HCT116 (cell line): ENCODE data around the gene CSAD. TPM values are rescaled to one million over a fixed set of nuclear protein-coding genes. Genes with fewer than 3 reads are reported as not detected.

Experiments
- ATAC-seq: fragments of 200-7000 bp; cut with Tn5 transposase; 2 replicates; pipeline ENCODE4 v1.9.1; 2020; ENCODE audit warnings: mild to moderate bottlenecking, moderate library complexity
- BruUV-seq: library from RNA; stranded (reverse); fragments of 400-500 nt; replicated peaks from 2 replicates; lab custom pipeline; 2021; lab: Mats Ljungman, UMichigan
- CTCF ChIA-PET: fragments of 300-600 bp; sonication (Branson Sonifier 250); formaldehyde crosslinking; loops from one replicate; lab custom pipeline; 2021; ENCODE audit warnings: antibody characterized with exemption; lab: Charles Lee
- POLR2A ChIA-PET: fragments of 300-600, 350-600 bp; sonication (Branson Sonifier 250); formaldehyde crosslinking; loops from one replicate; lab custom pipeline; 2021; ENCODE audit warnings: antibody characterized with exemption; lab: Charles Lee
- RAD21 ChIA-PET, 2 experiments: fragments of 300-600 bp; sonication (Branson Sonifier 250); formaldehyde crosslinking; loops; one replicate each; lab custom pipeline; 2023; ENCODE audit warnings: low total read pairs in 2 of 2; ENCODE audit not compliant: uncharacterized antibody in 2 of 2, unreplicated experiment in 2 of 2, low non-redundant PET in 1 of 2; lab: Charles Lee
- DNase-seq: peaks from one replicate; pipeline ENCODE4 v3.0.0-alpha.2; 2010; ENCODE audit warnings: low read depth, low spot score
- H2AFZ ChIP-seq: fragments of 200-600 bp; shearing (Covaris generic), sonication (generic); 2 replicates; pipeline ENCODE4 v1.6.1; 2017; ENCODE audit warnings: low read depth, mixed run types, mixed read lengths, antibody characterized with exemption, low read length; ENCODE audit not compliant: poor library complexity, severe bottlenecking
- H3K27ac ChIP-seq: 2 replicates; pipeline ENCODE4 v1.5.1; 2012; ENCODE audit warnings: low read depth, low read length
- H3K27me3 ChIP-seq: fragments of 200-600 bp; sonication (generic); 2 replicates; pipeline ENCODE4 v1.6.1; 2016; ENCODE audit warnings: mixed run types, low read length, mixed read lengths; ENCODE audit not compliant: insufficient read depth
- H3K36me3 ChIP-seq, 2 experiments: fragments of 200-500 bp in 1 of 2; fragments of 200-600 bp in 1 of 2; sonication (Bioruptor generic) in 1 of 2; sonication (generic) in 1 of 2; 2 replicates each; pipeline versions ENCODE4 v1.5.1 to v1.6.1; 2014 to 2016; ENCODE audit warnings: low read length in 2 of 2, inconsistent platforms in 1 of 2, mixed read lengths in 1 of 2, mixed run types in 1 of 2; ENCODE audit not compliant: insufficient read depth in 2 of 2, control insufficient read depth in 1 of 2
- H3K4me1 ChIP-seq, 2 experiments: fragments of 200-600 bp in 1 of 2; sonication (generic) in 1 of 2; 2 replicates each; pipeline versions ENCODE4 v1.5.1 to v1.6.1; 2012 to 2017; ENCODE audit warnings: low read length in 2 of 2, inconsistent platforms in 1 of 2, mild to moderate bottlenecking in 1 of 2, mixed read lengths in 1 of 2, mixed run types in 1 of 2, moderate library complexity in 1 of 2; ENCODE audit not compliant: insufficient read depth in 2 of 2, control insufficient read depth in 1 of 2
- H3K4me2 ChIP-seq: fragments of 200-600 bp; sonication (generic); 2 replicates; pipeline ENCODE4 v1.6.1; 2017; ENCODE audit warnings: mixed run types, low read length, mixed read lengths
- H3K4me3 ChIP-seq, 2 experiments: fragments of 200-600 bp in 1 of 2; sonication (generic) in 1 of 2; replicated peaks in 1 of 2; 2 replicates each; pipeline ENCODE4 v1.5.1; 2011 to 2016; ENCODE audit warnings: low read length in 2 of 2, control low read depth in 1 of 2, low read depth in 1 of 2, mild to moderate bottlenecking in 1 of 2, mixed read lengths in 1 of 2, mixed run types in 1 of 2
- H3K79me2 ChIP-seq: fragments of 200-600 bp; sonication (generic); 2 replicates; pipeline ENCODE4 v1.6.1; 2017; ENCODE audit warnings: mild to moderate bottlenecking, mixed run types, low read length, moderate library complexity, mixed read lengths; ENCODE audit not compliant: insufficient read depth
- H3K9ac ChIP-seq: fragments of 200-600 bp; sonication (generic); 2 replicates; pipeline ENCODE4 v1.6.1; 2016; ENCODE audit warnings: low read length, mixed read lengths
- H3K9me2 ChIP-seq: fragments of 200-600 bp; sonication (generic), shearing (Covaris generic); 2 replicates; pipeline ENCODE4 v1.6.1; 2017; ENCODE audit warnings: mixed run types, mild to moderate bottlenecking, moderate library complexity; ENCODE audit not compliant: insufficient read depth
- H3K9me3 ChIP-seq, 2 experiments: fragments of 200-500 bp in 1 of 2; fragments of 200-600 bp in 1 of 2; sonication (Bioruptor generic) in 1 of 2; sonication (generic) in 1 of 2; 2 replicates each; pipeline ENCODE4 v1.6.1; 2014 to 2017; ENCODE audit warnings: low read length in 2 of 2, mixed read lengths in 2 of 2, inconsistent platforms in 1 of 2, low read depth in 1 of 2, mild to moderate bottlenecking in 1 of 2, mixed run types in 1 of 2, moderate library complexity in 1 of 2; ENCODE audit not compliant: control insufficient read depth in 1 of 2, insufficient read depth in 1 of 2
- H4K20me1 ChIP-seq: fragments of 200-600 bp; sonication (generic), shearing (Covaris generic); 2 replicates; pipeline ENCODE4 v1.6.1; 2017; ENCODE audit warnings: mixed run types, mild to moderate bottlenecking, moderate library complexity; ENCODE audit not compliant: insufficient read depth
- CBX3 ChIP-seq: IDR thresholded peaks from 2 replicates; pipeline ENCODE4 v1.6.1; 2012; ENCODE audit warnings: low read depth
- CEBPB ChIP-seq: IDR thresholded peaks from 2 replicates; pipeline ENCODE4 v1.6.1; 2012; ENCODE audit warnings: low read depth
- EZH2phosphoT487 ChIP-seq: fragments of 200-600 bp; IDR thresholded peaks from 2 replicates; pipeline ENCODE4 v1.6.1; 2018; ENCODE audit warnings: antibody characterized with exemption, borderline replicate concordance
- MAX ChIP-seq: IDR thresholded peaks from 2 replicates; pipeline ENCODE4 v1.6.1; 2012
- POLR2AphosphoS5 ChIP-seq: IDR thresholded peaks from 2 replicates; pipeline ENCODE4 v1.6.1; 2011; ENCODE audit warnings: mild to moderate bottlenecking, low read depth, low read length, moderate library complexity
- REST ChIP-seq: IDR thresholded peaks from 2 replicates; pipeline ENCODE4 v1.6.1; 2012; ENCODE audit warnings: low read depth
- YY1 ChIP-seq: IDR thresholded peaks from 2 replicates; pipeline ENCODE4 v1.6.1; 2011; ENCODE audit warnings: low read length, low read depth, moderate library complexity, mild to moderate bottlenecking; ENCODE audit not compliant: insufficient replicate concordance; ENCODE audit errors: extremely low read depth
- ZFX ChIP-seq: fragments of 450-650 bp; IDR thresholded peaks from 2 replicates; pipeline ENCODE4 v1.6.1; 2017
- ZNF274 ChIP-seq: fragments of 200-500 bp; sonication (Bioruptor generic); IDR thresholded peaks from 2 replicates; pipeline ENCODE4 v1.6.1; 2014; ENCODE audit warnings: mild to moderate bottlenecking, low read depth, low read length, inconsistent platforms
- intact Hi-C: fragments of 100-400 bp; cut with micrococcal nuclease; formaldehyde crosslinking; loops from 2 replicates; pipeline ENCODE4 v1.10.0; 2022
- total RNA-seq: library from RNA; stranded (reverse); gene quantifications from one replicate; pipeline ENCODE4 v1.2.1, GENCODE V29; 2021; ENCODE audit not compliant: unreplicated experiment

The CSAD gene
- total RNA-seq, 1 experiment from 2014 or later, result 20.3 TPM

GRCh38 chr12:53219956-53220693, 39.4 kb upstream of the CSAD start (continued):
- no peak for TF ChIP-seq YY1
- TF ChIP-seq CEBPB, result no peak
- no peak for TF ChIP-seq POLR2AphosphoS5
- TF ChIP-seq MAX, result no peak
- TF ChIP-seq CBX3, result no peak
- no peak for TF ChIP-seq REST

GRCh38 chr12:53219292-53219955, 38.7 kb upstream of the CSAD start:
- no peaks in the 10 kb centered on the region for H3K9me2 ChIP-seq
- peak overlapping the region; percentile 93 for H3K9ac ChIP-seq
- CTCF ChIA-PET, result interaction anchor here (1.4 to 2.5 kb wide), 5 partner anchors 32 to 154 kb away, joined by 3 to 12 read pairs (median 5); partner anchors contain the start of genes AAAS and PFDN5
- H3K27me3 ChIP-seq, result no peaks in the 10 kb centered on the region
- POLR2A ChIA-PET, result interaction anchor here (0.7 to 2.5 kb wide), 4 partner anchors 10 to 100 kb away, joined by 3 to 7 read pairs (median 3); no protein-coding TSS in a partner anchor
- H3K27ac ChIP-seq, result peak overlapping the region; percentile 99
- no peak for ATAC-seq
- RAD21 ChIA-PET, result interaction anchor here (0.6 to 1.1 kb wide), 2 partner anchors 102 to 1072 kb away, joined by 3 read pairs; partner anchors contain the start of gene AAAS (in 1 of the 2)
- peaks cover 40% of the 10 kb centered on the region for H3K79me2 ChIP-seq
- no peak for DNase-seq
- peaks cover 0 to 2% of the 10 kb centered on the region in 2 experiments; a peak in 1 of 4 replicates for H3K36me3 ChIP-seq
- peak overlapping the region; percentile 100 for H3K4me2 ChIP-seq
- BruUV-seq, result TSS peak; percentile 43
- peaks cover 44 to 73% of the 10 kb centered on the region in 2 experiments for H3K4me1 ChIP-seq
- intact Hi-C loops, result loop anchor here (1.0 kb wide), 1 partner anchor 49 kb away; the partner anchor contains the start of gene ESPL1
- no peaks in the 10 kb centered on the region for H4K20me1 ChIP-seq
- H2AFZ ChIP-seq, result no peak overlapping the region
- H3K4me3 ChIP-seq, result peak overlapping the region; percentile 72 to 88
- no peaks in the 10 kb centered on the region for H3K9me3 ChIP-seq
- no peak for TF ChIP-seq EZH2phosphoT487
- TF ChIP-seq ZFX, result peak; percentile 40; the same call in 1 of the 2 replicates
- no peak for TF ChIP-seq ZNF274
